Globus pallidus (tissue), 1 donor: ENCODE measurements around the gene MAN2C1.

ENCODE experiments used
- DNase-seq: peaks from one replicate; pipeline ENCODE4 v3.0.0-alpha.2; 2015; ENCODE audit warnings: low spot score

MAN2C1 gene

GRCh38 chr15:75309711-75310110 is 58.7 kb downstream of the MAN2C1 start:
- DNase-seq = no peak

- DNase-seq = no peak
Observed at GRCh38 chr15:75307778-75308390, 60.5 kb downstream of the MAN2C1 start.

- no peak for DNase-seq
Observed at GRCh38 chr15:75306188-75306587, 62.2 kb downstream of the MAN2C1 start.
